RWPE2 (cell line): ENCODE data around the gene DDX41.
A peak's percentile ranks its signal among the peaks of the same experiment; 100 is the strongest.

Experiments used
- ATAC-seq: fragments of 200-7000 bp; cut with Tn5 transposase; 3 replicates; pipeline ENCODE4 v1.9.1; 2021; ENCODE audit warnings: low read depth
- DNase-seq: peaks from one replicate; pipeline ENCODE4 v3.0.0-alpha.2; 2020; ENCODE audit warnings: low spot score
- H3K27ac ChIP-seq: fragments of 450-650 bp; 2 replicates; pipeline ENCODE4 v1.5.1; 2017; ENCODE audit warnings: mild to moderate bottlenecking; ENCODE audit not compliant: poor library complexity, severe bottlenecking
- H3K27me3 ChIP-seq: fragments of 250-450 bp; sonication (Bioruptor Pico); 2 replicates; pipeline ENCODE4 v1.5.1; 2021; ENCODE audit warnings: mild to moderate bottlenecking, moderate library complexity; ENCODE audit not compliant: insufficient read depth, poor library complexity, severe bottlenecking
- H3K36me3 ChIP-seq: fragments of 250-450 bp; sonication (Bioruptor Pico); 2 replicates; pipeline ENCODE4 v1.5.1; 2020; ENCODE audit warnings: low read depth, mild to moderate bottlenecking, moderate library complexity
- H3K4me1 ChIP-seq: fragments of 250-450 bp; sonication (Bioruptor Pico); 2 replicates; pipeline ENCODE4 v1.5.1; 2021; ENCODE audit warnings: mild to moderate bottlenecking, moderate library complexity; ENCODE audit not compliant: insufficient read depth, poor library complexity, severe bottlenecking
- H3K4me3 ChIP-seq: fragments of 250-450 bp; sonication (Bioruptor Pico); 2 replicates; pipeline ENCODE4 v1.5.1; 2021; ENCODE audit warnings: mild to moderate bottlenecking, moderate library complexity; ENCODE audit not compliant: severe bottlenecking
- H3K9me3 ChIP-seq: fragments of 250-450 bp; sonication (Bioruptor Pico); 2 replicates; pipeline ENCODE4 v1.5.1; 2021; ENCODE audit warnings: mild to moderate bottlenecking, moderate library complexity; ENCODE audit not compliant: severe bottlenecking
- CTCF ChIP-seq: fragments of 450-650 bp; IDR thresholded peaks from one replicate; pipeline ENCODE4 v1.5.1; 2017; ENCODE audit warnings: mild to moderate bottlenecking, moderate library complexity; ENCODE audit not compliant: poor library complexity, severe bottlenecking

DDX41 gene

GRCh38 chr5:177530638-177531037, 13.9 kb upstream of the DDX41 start:
- Histone ChIP-seq H3K36me3 (peaks cover 71% of the 10 kb centered on the region), H3K4me3 (no peak overlapping the region), H3K27me3 (no peaks in the 10 kb centered on the region), H3K9me3 (no peaks in the 10 kb centered on the region), H3K4me1 (no peaks in the 10 kb centered on the region), H3K27ac (no peak overlapping the region)
- no peak for TF ChIP-seq CTCF
- DNase-seq, result no peak
- no peak for ATAC-seq

- DNase-seq (peak; percentile 55), ATAC-seq (no peak)
- peaks cover 71% of the 10 kb centered on the region for H3K36me3 ChIP-seq
- no peak for TF ChIP-seq CTCF
- H3K27me3 ChIP-seq, result no peaks in the 10 kb centered on the region
- no peak overlapping the region for H3K27ac ChIP-seq
- H3K9me3 ChIP-seq, result no peaks in the 10 kb centered on the region
- H3K4me3 ChIP-seq, result no peak overlapping the region
- H3K4me1 ChIP-seq, result no peaks in the 10 kb centered on the region
Observed at GRCh38 chr5:177529247-177530203, 12.8 kb upstream of the DDX41 start.

- DNase-seq, result peak; percentile 57
- TF ChIP-seq CTCF, result no peak
- H3K4me3 ChIP-seq, result no peak overlapping the region
- no peaks in the 10 kb centered on the region for H3K4me1 ChIP-seq
- no peaks in the 10 kb centered on the region for H3K27me3 ChIP-seq
- H3K9me3 ChIP-seq, result no peaks in the 10 kb centered on the region
- peaks cover 77% of the 10 kb centered on the region for H3K36me3 ChIP-seq
- no peak overlapping the region for H3K27ac ChIP-seq
- ATAC-seq, result no peak
Observed at GRCh38 chr5:177528631-177529030, 11.9 kb upstream of the DDX41 start.

- Histone ChIP-seq H3K36me3 (peaks cover 82% of the 10 kb centered on the region), H3K4me3 (no peak overlapping the region), H3K4me1 (no peaks in the 10 kb centered on the region), H3K27ac (no peak overlapping the region), H3K9me3 (no peaks in the 10 kb centered on the region), H3K27me3 (no peaks in the 10 kb centered on the region)
- TF ChIP-seq CTCF, result no peak
- DNase-seq (peak; percentile 71), ATAC-seq (no peak)
Observed at GRCh38 chr5:177527595-177527994, 10.8 kb upstream of the DDX41 start.

GRCh38 chr5:177526791-177527190, 10.0 kb upstream of the DDX41 start:
- DNase-seq (no peak), ATAC-seq (no peak)
- Histone ChIP-seq H3K27ac (no peak overlapping the region), H3K9me3 (no peaks in the 10 kb centered on the region), H3K4me3 (no peak overlapping the region), H3K36me3 (peaks cover 82% of the 10 kb centered on the region), H3K4me1 (no peaks in the 10 kb centered on the region), H3K27me3 (no peaks in the 10 kb centered on the region)
- TF ChIP-seq CTCF, result no peak
